H1 (cell line): Measurements from ENCODE around the gene LLGL1. TPM values are rescaled to one million over a fixed set of nuclear protein-coding genes. Genes with fewer than 3 reads are reported as not detected.

Source experiments
- CTCF ChIA-PET: fragments of 300-600 bp; sonication (Branson Sonifier 250); formaldehyde crosslinking; loops from one replicate; lab custom pipeline; 2021; ENCODE audit not compliant: partially characterized antibody; lab: Charles Lee
- POLR2A ChIA-PET: fragments of 300-600 bp; sonication (Branson Sonifier 250); formaldehyde crosslinking; loops from one replicate; lab custom pipeline; 2021; ENCODE audit warnings: inconsistent platforms; ENCODE audit not compliant: partially characterized antibody; lab: Charles Lee
- DNase-seq, 2 experiments: peaks; one replicate each; pipeline versions ENCODE4 v3.0.0 to v3.0.0-alpha.2; 2010 to 2022; ENCODE audit warnings: low spot score in 2 of 2, low read depth in 1 of 2, mixed read lengths in 1 of 2
- FAIRE-seq: peaks from 2 replicates; lab custom pipeline; 2011; peaks lifted over from hg19 to GRCh38; lab: Jason Lieb, UNC
- H2AFZ ChIP-seq: 2 replicates; pipeline ENCODE4 v1.8.1; 2012; ENCODE audit warnings: low read length, inconsistent platforms
- H2AK5ac ChIP-seq: 2 replicates; pipeline ENCODE4 v1.6.1; 2013; ENCODE audit warnings: low read depth, low read length
- H2BK120ac ChIP-seq: replicated peaks from 2 replicates; pipeline ENCODE3; 2013; ENCODE audit warnings: low read depth, low read length, inconsistent platforms
- H2BK12ac ChIP-seq: 2 replicates; pipeline ENCODE4 v1.6.1; 2013; ENCODE audit warnings: low read depth, low read length
- H2BK15ac ChIP-seq: 2 replicates; pipeline ENCODE4 v1.6.1; 2013; ENCODE audit warnings: low read length
- H2BK20ac ChIP-seq: 2 replicates; pipeline ENCODE4 v1.6.1; 2013; ENCODE audit warnings: low read length
- H2BK5ac ChIP-seq: 2 replicates; pipeline ENCODE4 v1.6.1; 2013; ENCODE audit warnings: low read depth, low read length
- H3K14ac ChIP-seq: 2 replicates; pipeline ENCODE4 v1.6.1; 2013; ENCODE audit warnings: inconsistent platforms; ENCODE audit not compliant: insufficient read length
- H3K18ac ChIP-seq: 2 replicates; pipeline ENCODE4 v1.6.1; 2013; ENCODE audit warnings: low read length; ENCODE audit errors: extremely low read depth
- H3K23ac ChIP-seq: 2 replicates; pipeline ENCODE4 v1.6.1; 2013; ENCODE audit warnings: inconsistent platforms; ENCODE audit not compliant: insufficient read length
- H3K23me2 ChIP-seq: 2 replicates; pipeline ENCODE4 v1.6.1; 2013; ENCODE audit warnings: low read depth, low read length
- H3K27ac ChIP-seq: 2 replicates; pipeline ENCODE4 v1.6.1; 2011; ENCODE audit warnings: low read depth, low read length, inconsistent platforms
- H3K27me3 ChIP-seq, 4 experiments: replicated peaks in 1 of 4; 1 replicate in 1 of 4; 2 replicates in 3 of 4; pipeline versions ENCODE4 v1.6.1 to v1.8.1; 2011 to 2013; ENCODE audit warnings: low read length in 3 of 4, mild to moderate bottlenecking in 3 of 4, inconsistent platforms in 2 of 4, mixed read lengths in 2 of 4, moderate library complexity in 1 of 4; ENCODE audit not compliant: control insufficient read depth in 3 of 4, insufficient read depth in 3 of 4; ENCODE audit errors: extremely low read depth in 1 of 4
- H3K36me3 ChIP-seq, 4 experiments: 2 replicates each; pipeline versions ENCODE4 v1.6.1 to v1.8.1; 2011 to 2013; ENCODE audit warnings: mild to moderate bottlenecking in 4 of 4, low read length in 3 of 4, moderate library complexity in 2 of 4, control low read depth in 1 of 4, inconsistent platforms in 1 of 4; ENCODE audit not compliant: insufficient read depth in 4 of 4, control insufficient read depth in 2 of 4
- H3K4ac ChIP-seq: replicated peaks from 2 replicates; pipeline ENCODE3; 2013; ENCODE audit warnings: low read length, low read depth, mixed read lengths, inconsistent platforms; ENCODE audit not compliant: insufficient read length
- H3K4me1 ChIP-seq, 4 experiments: replicated peaks in 1 of 4; 1 replicate in 1 of 4; 2 replicates in 3 of 4; pipeline versions ENCODE4 v1.6.1 to v1.8.1; 2011 to 2013; ENCODE audit warnings: low read length in 3 of 4, inconsistent platforms in 2 of 4, mixed read lengths in 1 of 4; ENCODE audit not compliant: insufficient read depth in 4 of 4, control insufficient read depth in 3 of 4
- H3K4me2 ChIP-seq, 2 experiments: 2 replicates each; pipeline versions ENCODE4 v1.6.1 to v1.8.1; 2011 to 2013; ENCODE audit warnings: low read depth in 2 of 2, low read length in 2 of 2, control low read depth in 1 of 2, inconsistent platforms in 1 of 2, mild to moderate bottlenecking in 1 of 2; ENCODE audit not compliant: insufficient read depth in 1 of 2
- H3K4me3 ChIP-seq, 4 experiments: fragments of 200-600, 300-600 bp in 1 of 4; sonication (generic), shearing (Covaris generic), sonication (Bioruptor Twin) in 1 of 4; 2 replicates each; pipeline versions ENCODE4 v1.5.1 to v1.8.1; 2011 to 2016; ENCODE audit warnings: low read length in 4 of 4, low read depth in 3 of 4, control low read depth in 2 of 4, inconsistent platforms in 2 of 4, mild to moderate bottlenecking in 2 of 4, mixed read lengths in 1 of 4, moderate library complexity in 1 of 4; ENCODE audit not compliant: insufficient read depth in 2 of 4; ENCODE audit errors: extremely low read depth in 1 of 4
- H3K56ac ChIP-seq: replicated peaks from 2 replicates; pipeline ENCODE3; 2013; ENCODE audit warnings: low read depth, mild to moderate bottlenecking, mixed read lengths, low read length, inconsistent platforms; ENCODE audit not compliant: insufficient read length
- H3K79me1 ChIP-seq: 2 replicates; pipeline ENCODE4 v1.6.1; 2013; ENCODE audit warnings: low read depth, low read length, control low read depth
- H3K79me2 ChIP-seq, 2 experiments: 2 replicates each; pipeline versions ENCODE4 v1.6.1 to v1.8.1; 2012 to 2013; ENCODE audit warnings: low read length in 2 of 2, mild to moderate bottlenecking in 2 of 2, inconsistent platforms in 1 of 2; ENCODE audit not compliant: insufficient read depth in 2 of 2, control insufficient read depth in 1 of 2
- H3K9ac ChIP-seq, 4 experiments: replicated peaks in 1 of 4; 1 replicate in 1 of 4; 2 replicates in 3 of 4; pipeline versions ENCODE4 v1.6.1 to v1.8.1; 2011 to 2013; ENCODE audit warnings: low read depth in 3 of 4, low read length in 3 of 4, control low read depth in 2 of 4, mild to moderate bottlenecking in 2 of 4, moderate library complexity in 2 of 4, inconsistent platforms in 1 of 4; ENCODE audit errors: extremely low read depth in 1 of 4
- H3K9me3 ChIP-seq, 2 experiments: 2 replicates each; pipeline versions ENCODE4 v1.6.1 to v1.8.1; 2012 to 2013; ENCODE audit warnings: mild to moderate bottlenecking in 2 of 2, moderate library complexity in 2 of 2, control low read depth in 1 of 2, inconsistent platforms in 1 of 2, low read depth in 1 of 2, low read length in 1 of 2, mixed read lengths in 1 of 2; ENCODE audit not compliant: insufficient read depth in 2 of 2
- H4K20me1 ChIP-seq, 2 experiments: replicated peaks in 1 of 2; 2 replicates each; pipeline versions ENCODE3 to v1.8.1; 2011 to 2013; ENCODE audit warnings: inconsistent platforms in 2 of 2, low read length in 2 of 2, mild to moderate bottlenecking in 1 of 2; ENCODE audit not compliant: insufficient read depth in 2 of 2, control insufficient read depth in 1 of 2
- H4K5ac ChIP-seq: 2 replicates; pipeline ENCODE4 v1.6.1; 2013; ENCODE audit warnings: low read length, low read depth, mixed read lengths, inconsistent platforms; ENCODE audit not compliant: insufficient read length
- H4K8ac ChIP-seq: 2 replicates; pipeline ENCODE4 v1.8.0; 2013; ENCODE audit warnings: mild to moderate bottlenecking, moderate library complexity, low read length, inconsistent platforms; ENCODE audit not compliant: insufficient read depth; ENCODE audit errors: extremely low read depth
- H4K91ac ChIP-seq: replicated peaks from 2 replicates; pipeline ENCODE3; 2013; ENCODE audit warnings: low read length, mixed read lengths, inconsistent platforms; ENCODE audit not compliant: insufficient read length
- HDAC6 ChIP-seq: IDR thresholded peaks from one replicate; pipeline ENCODE4 v1.7.1; 2012; ENCODE audit warnings: low read depth, mild to moderate bottlenecking, inconsistent platforms, low read length, moderate library complexity
- SP4 ChIP-seq: IDR thresholded peaks from 2 replicates; pipeline ENCODE4 v1.6.1; 2012; ENCODE audit warnings: low read length, inconsistent platforms
- WGBS, 2 experiments: shearing (Covaris generic) in 1 of 2; methylation state at CpG; one replicate each; pipeline versions ENCODE4 v1.1.6 to v1.1.7; 2013 to 2015; ENCODE audit warnings: low lambda C conversion rate in 2 of 2, mixed read lengths in 2 of 2, inconsistent platforms in 1 of 2, low coverage in 1 of 2, missing lambda C conversion rate in 1 of 2; ENCODE audit not compliant: insufficient replicate concordance in 2 of 2, insufficient coverage in 1 of 2, insufficient read length in 1 of 2; ENCODE audit errors: extremely low coverage in 1 of 2, missing lambda C conversion rate in 1 of 2; 5-methylcytosine and 5-hydroxymethylcytosine counted together
- polyA plus RNA-seq, 7 experiments: library from polyadenylated mRNA; depleted of rRNA in 3 of 7; stranded (reverse) in 5 of 7; unstranded in 2 of 7; fragments of >200 nt in 5 of 7; fragments of 200-250 nt in 2 of 7; gene quantifications; 1 replicate in 5 of 7; 2 replicates in 1 of 7; 4 replicates in 1 of 7; pipeline versions ENCODE4 v1.2.1 to v1.2.3, GENCODE V29; 2011 to 2013; ENCODE audit warnings: missing spikeins in 2 of 7, mixed read lengths in 2 of 7
- total RNA-seq: library from RNA; stranded (reverse); fragmentation: NEBNext Ultra II Directional; extraction: Animal tissue kit (Norgen Biotek cat#: 25700); gene quantifications from 2 replicates; pipeline ENCODE4 v1.2.1, GENCODE V29; 2021

Gene LLGL1
- total and polyA plus RNA-seq, 2 of the 8 experiments (the other 6 are each of a cell fraction or from before 2014, with no cell fraction given), result 71.3 to 107 TPM

DNA sequence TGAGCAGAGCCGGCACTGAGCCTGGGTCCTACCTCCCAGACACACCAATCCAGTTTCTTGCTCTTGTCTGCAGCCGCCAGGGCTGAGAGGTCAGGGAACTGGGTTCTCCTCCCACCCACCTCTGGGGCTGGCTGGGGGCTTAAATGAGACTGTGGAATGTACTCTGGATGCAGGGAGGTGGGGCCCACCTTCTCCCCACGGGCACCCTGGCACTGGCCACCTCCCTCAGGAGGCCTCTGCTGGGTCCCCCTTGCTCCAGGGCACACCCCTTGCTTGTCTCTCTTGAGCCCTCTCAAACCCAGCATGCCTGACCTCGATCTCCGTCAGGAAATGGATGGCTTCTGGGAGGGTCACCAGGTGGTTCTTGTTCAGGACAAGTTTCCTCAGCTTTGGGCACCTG, 26.7 kb downstream of the LLGL1 start:
- Histone ChIP-seq H2BK120ac (no peak overlapping the region), H3K4me1 (peaks cover 0 to 18% (median 8%) of the 10 kb centered on the region in 4 experiments; a peak in 5 of 7 replicates), H3K56ac (no peak overlapping the region), H4K8ac (no peak overlapping the region), H4K20me1 (peaks cover 11 to 18% of the 10 kb centered on the region in 2 experiments), H4K5ac (no peak overlapping the region), H2BK15ac (no peak overlapping the region), H3K27me3 (no peaks in the 10 kb centered on the region), H3K27ac (no peak overlapping the region), H4K91ac (no peak overlapping the region), H3K4me3 (no peak overlapping the region), H3K23me2 (peaks cover under 1% of the 10 kb centered on the region; the same call in 1 of the 2 replicates), H2AK5ac (no peak overlapping the region), H3K4ac (no peak overlapping the region), H3K9me3 (no peaks in the 10 kb centered on the region), H2BK5ac (no peak overlapping the region), H3K36me3 (peaks cover 38 to 64% (median 57%) of the 10 kb centered on the region in 4 experiments), H3K79me1 (peaks cover 9% of the 10 kb centered on the region), H2BK20ac (no peak overlapping the region), H3K14ac (no peak overlapping the region), H3K18ac (no peak overlapping the region), H3K23ac (no peak overlapping the region), H3K79me2 (peaks cover 0 to 18% of the 10 kb centered on the region in 2 experiments; a peak in 1 of 4 replicates), H3K9ac (no peak overlapping the region), H3K4me2 (no peak overlapping the region), H2BK12ac (no peak overlapping the region), H2AFZ (no peak overlapping the region)
- DNase-seq (no peak), FAIRE-seq (no peak)
- 97% methylated on average over 5 of the region's 5 CpGs; no CpG with 5 or more reads in 1 of the 2 experiments for WGBS, 2 experiments
- ChIA-PET POLR2A (interaction anchor here (1.0 to 1.3 kb wide), 2 partner anchors 10 to 21 kb away, joined by 4 read pairs; no protein-coding TSS in a partner anchor), CTCF (interaction anchor here (1.6 kb wide), 1 partner anchor 33 kb away, joined by 4 read pairs; no protein-coding TSS in a partner anchor)
- TF ChIP-seq SP4 (no peak), HDAC6 (no peak)
